Astrocyte (in vitro differentiated cells and primary cell): ENCODE results near the gene PKM. TPM values are rescaled to one million over a fixed set of nuclear protein-coding genes. Genes with fewer than 3 reads are reported as not detected.

Experiments
- DNase-seq: peaks from one replicate; pipeline ENCODE4 v3.0.0-alpha.2; 2010; ENCODE audit warnings: low read depth
- FAIRE-seq: peaks from 2 replicates; lab custom pipeline; 2011; peaks lifted over from hg19 to GRCh38; lab: Jason Lieb, UNC
- H2AFZ ChIP-seq: 2 replicates; pipeline ENCODE4 v1.6.0; 2012; ENCODE audit warnings: low read depth, low read length, inconsistent platforms
- H3K27ac ChIP-seq: 2 replicates; pipeline ENCODE4 v1.5.1; 2011; ENCODE audit warnings: low read depth, low read length, inconsistent platforms
- H3K27me3 ChIP-seq: 2 replicates; pipeline ENCODE4 v1.6.0; 2011; ENCODE audit warnings: low read length, inconsistent platforms; ENCODE audit not compliant: insufficient read depth
- H3K36me3 ChIP-seq: 2 replicates; pipeline ENCODE4 v1.5.1; 2011; ENCODE audit warnings: low read length, inconsistent platforms; ENCODE audit not compliant: insufficient read depth
- H3K4me1 ChIP-seq: 2 replicates; pipeline ENCODE4 v1.5.1; 2011; ENCODE audit warnings: low read length, inconsistent platforms; ENCODE audit not compliant: insufficient read depth
- H3K4me2 ChIP-seq: 2 replicates; pipeline ENCODE4 v1.6.0; 2012; ENCODE audit warnings: low read length, inconsistent platforms
- H3K4me3 ChIP-seq: 2 replicates; pipeline ENCODE4 v1.5.1; 2011; ENCODE audit warnings: low read depth, mild to moderate bottlenecking, low read length, inconsistent platforms; ENCODE audit not compliant: insufficient read depth
- H3K79me2 ChIP-seq: 2 replicates; pipeline ENCODE4 v1.6.0; 2012; ENCODE audit warnings: mild to moderate bottlenecking, low read length, inconsistent platforms; ENCODE audit not compliant: insufficient read depth
- H3K9ac ChIP-seq: 2 replicates; pipeline ENCODE4 v1.6.0; 2012; ENCODE audit warnings: mild to moderate bottlenecking, low read length, inconsistent platforms
- H3K9me3 ChIP-seq: 2 replicates; pipeline ENCODE4 v1.5.1; 2012; ENCODE audit warnings: low read depth, mild to moderate bottlenecking, low read length, inconsistent platforms; ENCODE audit not compliant: insufficient read depth
- H4K20me1 ChIP-seq: 2 replicates; pipeline ENCODE4 v1.6.0; 2012; ENCODE audit warnings: low read length, inconsistent platforms; ENCODE audit not compliant: insufficient read depth
- H3K27ac Mint-ChIP-seq: one replicate; pipeline ENCODE4 v1.8.0; 2021; ENCODE audit warnings: mild to moderate bottlenecking, mixed read lengths; ENCODE audit not compliant: unreplicated experiment
- H3K27me3 Mint-ChIP-seq: one replicate; pipeline ENCODE4 v1.8.0; 2021; ENCODE audit warnings: low read depth, mixed read lengths; ENCODE audit not compliant: unreplicated experiment
- H3K36me3 Mint-ChIP-seq: one replicate; pipeline ENCODE4 v1.8.0; 2021; ENCODE audit warnings: low read depth, mixed read lengths; ENCODE audit not compliant: unreplicated experiment
- H3K4me1 Mint-ChIP-seq: one replicate; pipeline ENCODE4 v1.8.0; 2021; ENCODE audit warnings: low read depth, mixed read lengths; ENCODE audit not compliant: unreplicated experiment
- H3K4me3 Mint-ChIP-seq: one replicate; pipeline ENCODE4 v1.8.0; 2021; ENCODE audit warnings: mild to moderate bottlenecking, moderate library complexity, mixed read lengths; ENCODE audit not compliant: unreplicated experiment
- H3K9me3 Mint-ChIP-seq: one replicate; pipeline ENCODE4 v1.8.0; 2021; ENCODE audit warnings: mild to moderate bottlenecking, mixed read lengths; ENCODE audit not compliant: unreplicated experiment
- CTCF ChIP-seq: IDR thresholded peaks from 2 replicates; pipeline ENCODE4 v1.5.1; 2011; ENCODE audit warnings: low read depth, mild to moderate bottlenecking, inconsistent platforms, low read length, moderate library complexity; ENCODE audit not compliant: insufficient read depth
- EZH2 ChIP-seq: IDR thresholded peaks from 2 replicates; pipeline ENCODE4 v1.6.1; 2012; ENCODE audit warnings: mild to moderate bottlenecking, low read length, inconsistent platforms; ENCODE audit not compliant: insufficient read depth
- total RNA-seq: library from RNA; stranded (reverse); gene quantifications from 2 replicates; pipeline ENCODE4 v1.2.1, GENCODE V29; 2021

The PKM gene
- total RNA-seq, 1 donor from 2014 or later: 2,288 TPM

- Histone ChIP-seq H3K4me1 (peaks cover 57% of the 10 kb centered on the region), H4K20me1 (peaks cover 70% of the 10 kb centered on the region), H3K9ac (peak overlapping the region; percentile 71), H2AFZ (no peak overlapping the region), H3K27ac (peak overlapping the region; percentile 87), H3K4me3 (peak overlapping the region; percentile 78), H3K79me2 (peaks cover 85% of the 10 kb centered on the region), H3K9me3 (no peaks in the 10 kb centered on the region), H3K4me2 (peak overlapping the region; percentile 90), H3K27me3 (no peaks in the 10 kb centered on the region), H3K36me3 (peaks cover 27% of the 10 kb centered on the region)
- H3K4me1 Mint-ChIP-seq: peaks cover 48% of the 10 kb centered on the region
- no peaks in the 10 kb centered on the region for H3K27me3 Mint-ChIP-seq
- no peaks in the 10 kb centered on the region for H3K9me3 Mint-ChIP-seq
- FAIRE-seq (no peak), DNase-seq (peak; percentile 91)
- H3K36me3 Mint-ChIP-seq: peaks cover 36% of the 10 kb centered on the region
- peak overlapping the region; percentile 100 for H3K4me3 Mint-ChIP-seq
- TF ChIP-seq EZH2 (no peak), CTCF (no peak)
- peak overlapping the region; percentile 96 for H3K27ac Mint-ChIP-seq
These were observed 3.8 kb downstream of the PKM start for GRCh38 chr15:72227192-72227586.

- H3K36me3 Mint-ChIP-seq: peaks cover 52% of the 10 kb centered on the region
- H3K79me2 ChIP-seq: peaks cover 93% of the 10 kb centered on the region
- H3K4me3 Mint-ChIP-seq: peak overlapping the region; percentile 70
- H3K36me3 ChIP-seq: peaks cover 57% of the 10 kb centered on the region
- peak overlapping the region; percentile 40 for H3K4me2 ChIP-seq
- no peaks in the 10 kb centered on the region for H3K27me3 Mint-ChIP-seq
- peaks cover 51% of the 10 kb centered on the region for H3K4me1 ChIP-seq
- FAIRE-seq (no peak), DNase-seq (no peak)
- H3K27ac ChIP-seq: no peak overlapping the region
- no peak overlapping the region for H2AFZ ChIP-seq
- no peaks in the 10 kb centered on the region for H3K9me3 ChIP-seq
- peaks cover 81% of the 10 kb centered on the region for H3K4me1 Mint-ChIP-seq
- peaks cover 89% of the 10 kb centered on the region for H4K20me1 ChIP-seq
- no peaks in the 10 kb centered on the region for H3K27me3 ChIP-seq
- no peaks in the 10 kb centered on the region for H3K9me3 Mint-ChIP-seq
- TF ChIP-seq CTCF: no peak
- no peak for TF ChIP-seq EZH2
- H3K27ac Mint-ChIP-seq: peak overlapping the region; percentile 44
- no peak overlapping the region for H3K4me3 ChIP-seq
- H3K9ac ChIP-seq: peak overlapping the region; percentile 27
These were observed 7.7 kb downstream of the PKM start for GRCh38 chr15:72223278-72223677.

GRCh38 chr15:72222393-72222792, 8.6 kb downstream of the PKM start:
- Mint-ChIP-seq H3K27ac (peak overlapping the region; percentile 59), H3K36me3 (peaks cover 54% of the 10 kb centered on the region), H3K27me3 (no peaks in the 10 kb centered on the region), H3K9me3 (no peaks in the 10 kb centered on the region), H3K4me1 (peaks cover 85% of the 10 kb centered on the region), H3K4me3 (peak overlapping the region; percentile 41)
- Histone ChIP-seq H3K36me3 (peaks cover 63% of the 10 kb centered on the region), H3K27ac (no peak overlapping the region), H2AFZ (no peak overlapping the region), H3K79me2 (peaks cover 96% of the 10 kb centered on the region), H3K4me2 (peak overlapping the region; percentile 40), H3K4me3 (no peak overlapping the region), H4K20me1 (peaks cover 94% of the 10 kb centered on the region), H3K9ac (no peak overlapping the region), H3K9me3 (no peaks in the 10 kb centered on the region), H3K4me1 (peaks cover 49% of the 10 kb centered on the region), H3K27me3 (no peaks in the 10 kb centered on the region)
- no peak for FAIRE-seq
- peak; percentile 20 for DNase-seq
- TF ChIP-seq CTCF (no peak), EZH2 (no peak)
